HUDEP-2 (cell line): ENCODE data around the gene LYVE1.

Experiments used
- DNase-seq, 76 experiments: peaks; one replicate each; lab custom pipeline; 2025; ENCODE audit not compliant: unreplicated experiment in 76 of 76; lab: John Stamatoyannopoulos, UW

The LYVE1 gene

GRCh38 chr11:10561043-10561818, 7.2 kb downstream of the LYVE1 start:
- DNase-seq, result no peak

- DNase-seq, result no peak
Measured at GRCh38 chr11:10558288-10558687, 10.2 kb downstream of the LYVE1 start.

GRCh38 chr11:10556590-10556989, 11.9 kb downstream of the LYVE1 start:
- DNase-seq, result no peak

DNA sequence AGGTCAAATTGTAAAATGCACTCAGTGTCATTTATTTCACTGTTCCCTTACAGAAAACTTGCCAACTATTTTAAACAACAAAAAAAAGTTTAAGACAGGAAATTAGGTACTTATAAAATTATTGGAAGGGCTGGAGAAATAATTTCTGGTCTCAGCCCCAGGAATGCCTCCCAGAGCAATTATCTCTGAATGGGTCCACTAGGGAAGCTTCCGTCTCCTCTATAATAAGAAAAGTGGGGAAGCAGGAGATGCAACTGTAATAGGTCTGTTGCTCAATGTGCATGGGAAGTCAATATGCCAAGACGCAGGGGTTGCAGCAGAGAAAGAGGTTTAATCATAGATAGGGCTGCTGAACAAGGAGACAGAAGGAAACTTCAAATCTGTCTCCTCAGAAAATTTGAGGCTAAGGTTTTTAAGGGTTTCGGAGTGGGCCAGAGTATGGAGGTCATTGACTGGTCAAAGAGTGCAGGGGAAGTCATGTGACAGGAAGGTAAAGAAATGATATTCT, 16.6 kb downstream of the LYVE1 start:
- DNase-seq, result no peak

- DNase-seq, result no peak
Measured at GRCh38 chr11:10551290-10551592, 17.2 kb downstream of the LYVE1 start.

- DNase-seq, result no peak
Measured at GRCh38 chr11:10550503-10551289, 17.8 kb downstream of the LYVE1 start.

DNA sequence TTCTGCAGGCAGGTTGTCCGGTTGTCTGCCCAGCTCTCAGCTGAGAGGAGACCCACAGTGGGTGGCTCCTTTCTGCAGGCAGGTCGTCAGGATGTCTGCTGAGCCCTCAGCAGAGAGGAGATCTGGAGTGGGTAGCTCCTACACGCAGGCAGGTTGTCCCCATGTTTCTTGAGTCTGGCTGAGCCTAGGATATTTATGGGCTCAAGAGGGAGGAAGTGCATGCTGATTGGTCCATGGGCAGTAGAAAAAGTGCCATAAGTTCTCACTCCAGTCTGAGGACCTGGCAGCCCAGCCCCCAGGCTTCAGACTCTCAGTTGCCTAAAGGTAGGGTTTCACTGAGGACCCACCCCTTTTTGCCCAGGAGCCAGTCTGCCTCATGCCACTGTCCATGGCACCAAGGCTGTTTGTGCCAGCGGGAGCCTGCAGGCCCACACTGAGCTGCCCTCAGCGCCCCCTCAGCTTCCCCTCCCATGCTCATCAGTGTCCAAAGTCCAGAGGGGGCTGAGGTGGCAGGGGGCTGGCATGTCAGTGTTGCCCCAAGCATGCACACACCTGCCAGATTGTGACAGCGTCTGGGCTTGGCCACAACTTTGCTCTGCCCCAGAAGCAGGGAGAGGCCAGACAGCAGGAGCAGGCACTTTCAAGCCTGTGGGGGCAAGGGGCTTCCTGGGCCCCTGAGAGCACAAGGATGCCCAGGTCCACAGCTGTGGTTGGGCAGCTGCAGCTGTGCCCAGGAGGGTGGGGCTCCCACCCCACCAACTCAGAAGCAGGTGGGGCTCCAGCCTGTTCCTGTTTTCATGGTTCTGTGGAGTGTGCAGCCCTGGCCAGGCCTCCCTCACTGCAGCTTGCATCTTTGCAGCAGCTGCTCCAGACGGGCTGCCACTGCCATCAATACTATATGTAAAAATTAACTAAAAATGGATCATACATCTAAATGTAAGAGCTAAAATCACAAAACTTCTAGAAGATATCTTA, 23.7 kb downstream of the LYVE1 start:
- DNase-seq, result no peak

GRCh38 chr11:10543782-10544181, 24.7 kb downstream of the LYVE1 start:
- DNase-seq, result no peak

GRCh38 chr11:10542776-10543175, 25.7 kb downstream of the LYVE1 start:
- no peak for DNase-seq

DNA sequence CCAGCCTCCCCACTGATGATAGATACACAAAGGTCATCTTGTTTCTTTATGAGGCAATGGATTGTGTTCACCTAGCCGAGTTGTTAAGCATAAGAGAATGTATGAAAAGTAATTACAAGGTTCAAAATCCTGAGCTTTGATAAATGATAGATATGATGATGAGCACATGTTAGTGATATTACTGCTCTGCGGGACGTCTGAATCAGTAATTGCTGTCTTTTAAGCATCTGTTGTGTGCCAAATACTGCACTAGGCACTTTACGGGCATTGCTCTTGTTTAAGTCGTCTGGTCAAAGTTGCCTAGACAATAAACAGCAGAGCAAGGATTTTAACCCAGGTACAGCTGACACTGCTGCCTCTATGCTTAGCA, 26.9 kb downstream of the LYVE1 start:
- no peak for DNase-seq

DNA sequence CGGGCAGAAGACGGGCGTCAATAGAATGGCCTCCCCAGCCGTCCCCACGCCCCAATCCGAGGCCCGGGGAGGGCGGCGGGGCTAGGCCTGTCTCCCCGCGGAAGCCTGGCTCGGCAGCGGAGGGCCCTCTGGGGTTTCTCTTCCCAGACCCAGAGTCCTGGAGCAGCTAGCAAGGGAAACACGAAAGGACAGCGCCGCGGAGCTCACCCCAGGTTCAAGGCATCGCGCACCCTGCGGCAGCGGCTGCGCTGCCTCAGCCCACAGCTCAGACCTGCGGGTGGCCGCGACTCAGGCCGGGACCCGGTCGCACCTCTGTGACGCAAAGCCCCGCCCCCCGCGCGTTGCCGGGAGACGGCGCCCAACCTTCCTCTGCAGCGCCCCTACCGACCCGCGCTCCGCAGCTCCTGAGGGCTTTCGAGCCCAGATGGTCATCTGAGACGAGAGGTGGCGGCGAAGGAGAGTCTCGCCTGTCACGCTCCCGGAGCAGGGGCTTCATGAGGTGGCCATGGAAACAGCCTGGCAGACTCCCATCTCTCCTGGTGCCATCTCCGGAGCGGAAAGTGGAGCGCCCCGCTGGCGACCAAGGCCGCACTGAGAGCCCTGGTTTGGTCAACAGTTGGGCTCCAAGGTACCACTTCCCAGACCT, 27.4 kb downstream of the LYVE1 start, which contains the start of gene RNF141:
Gene RNF141 (minus strand): TSS at position 273 of the 646 bp plus-strand sequence. CDS start 7,029 bp downstream, outside the sequence.
- peak; percentile 10 to 95 (median 84) for DNase-seq

DNA sequence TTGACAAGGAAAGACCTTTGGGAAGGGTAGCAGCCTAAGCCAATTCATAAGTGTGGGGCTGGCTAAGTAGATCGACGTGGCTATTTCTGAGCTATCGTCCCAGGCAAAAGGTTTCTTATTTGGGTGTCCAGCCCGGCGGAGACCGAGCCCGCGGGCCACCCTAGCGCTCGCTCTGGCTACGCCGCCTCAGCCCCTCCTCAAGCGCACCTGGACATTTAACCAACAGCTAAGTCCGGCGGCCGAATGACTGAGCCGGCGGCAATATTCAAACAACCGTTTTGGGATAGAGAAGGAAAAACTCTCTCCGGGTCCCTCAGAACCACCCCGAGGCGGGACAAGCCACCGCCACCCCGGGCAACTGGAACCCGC, 27.9 kb downstream of the LYVE1 start:
- DNase-seq, result peak in 2 of 76 experiments; percentile 22 to 30

GRCh38 chr11:10539339-10539738, 29.1 kb downstream of the LYVE1 start:
- DNase-seq, result no peak

- no peak for DNase-seq
Measured at GRCh38 chr11:10538924-10539323, 29.5 kb downstream of the LYVE1 start.

- DNase-seq, result peak in 18 of 76 experiments; percentile 2 to 60 (median 20)
Measured at GRCh38 chr11:10537600-10537999, 30.9 kb downstream of the LYVE1 start.

DNA sequence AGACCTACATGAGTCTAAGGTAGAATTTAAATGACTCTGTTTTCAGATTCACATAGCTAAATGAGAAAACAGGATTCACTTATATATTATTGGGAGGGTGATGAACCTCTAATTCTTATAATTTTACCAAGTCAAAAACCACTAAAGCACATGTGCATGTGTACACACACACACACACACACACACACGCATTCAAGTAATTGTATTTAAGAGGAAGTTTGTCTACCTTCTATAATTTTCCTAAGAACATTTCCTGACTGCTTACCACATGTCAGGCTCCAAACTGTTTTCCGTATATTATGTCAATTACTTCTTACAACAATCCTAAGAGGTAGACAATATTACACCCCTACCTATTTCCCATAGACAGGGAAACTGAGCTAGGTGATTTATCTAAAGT, 34.1 kb downstream of the LYVE1 start:
- DNase-seq, result no peak

DNA sequence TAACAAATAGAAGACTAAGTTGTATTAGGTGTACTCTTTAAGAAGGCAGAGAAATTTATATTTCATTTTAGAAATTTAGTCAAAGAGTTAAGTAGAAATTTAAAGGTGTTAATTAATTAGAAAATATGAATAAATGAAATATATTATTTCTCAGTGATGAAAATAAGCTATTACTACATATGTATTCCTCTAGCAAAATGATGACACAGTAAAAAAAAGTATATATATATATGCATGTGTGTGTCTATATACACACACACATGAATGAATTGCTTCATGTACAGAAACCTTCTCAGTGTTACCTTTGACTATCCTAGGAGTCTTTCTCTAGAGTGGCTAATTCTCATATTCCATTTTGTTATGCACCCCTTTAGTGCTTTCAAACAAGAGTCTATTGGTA, 35.1 kb downstream of the LYVE1 start:
- no peak for DNase-seq

DNA sequence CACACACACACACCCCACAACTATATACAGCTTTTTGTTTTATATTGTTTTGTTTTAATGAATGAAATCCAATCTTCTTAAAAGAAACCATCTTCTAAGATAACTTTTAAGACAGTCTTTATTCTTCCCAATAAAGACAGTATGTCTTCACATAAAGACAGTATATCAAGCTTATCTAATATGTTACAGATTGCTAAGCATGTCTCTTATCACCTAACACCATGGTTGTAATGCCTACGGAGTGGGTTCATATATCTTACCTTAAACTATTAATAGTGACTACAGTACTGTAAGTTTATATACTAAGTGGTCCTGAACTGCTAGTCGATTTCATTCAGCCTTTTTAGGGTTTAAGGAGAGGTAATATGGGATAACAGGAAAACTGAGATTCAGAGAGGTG, 35.9 kb downstream of the LYVE1 start:
- DNase-seq, result no peak

DNA sequence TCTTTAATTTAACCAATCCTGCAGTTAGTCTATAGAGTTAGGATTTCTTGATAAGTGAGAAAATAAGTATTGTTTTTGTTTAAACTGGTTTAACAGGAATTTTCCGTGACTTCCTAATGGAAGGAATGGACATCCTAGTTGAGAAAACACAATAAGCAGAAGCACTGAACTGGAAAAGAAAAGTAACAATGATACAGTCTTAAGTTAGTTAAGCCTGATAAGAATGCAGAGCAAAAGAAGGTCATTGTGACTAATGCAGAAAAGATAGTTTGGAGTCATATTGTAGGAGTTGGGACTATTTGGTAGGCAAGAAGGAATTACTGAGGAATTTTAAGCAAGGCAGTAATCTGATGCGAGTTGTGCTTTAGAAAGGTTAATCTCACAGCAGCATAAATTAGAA, 39.2 kb downstream of the LYVE1 start:
- DNase-seq, result no peak

- DNase-seq, result no peak
Measured at GRCh38 chr11:10528121-10528520, 40.3 kb downstream of the LYVE1 start.
